CD4-positive, alpha-beta T cell treated with Interleukin-4 for 4 hours (primary cell): Measurements from ENCODE around the gene NKD2.

Experiments used
- DNase-seq: peaks from one replicate; pipeline ENCODE4 v3.0.0-alpha.2; 2020

Gene NKD2

GRCh38 chr5:1047332-1047965, 38.8 kb downstream of the NKD2 start:
- DNase-seq, result no peak

- no peak for DNase-seq
Observed at GRCh38 chr5:1048162-1048721, 39.6 kb downstream of the NKD2 start.

GRCh38 chr5:1048861-1049838, 40.5 kb downstream of the NKD2 start:
- no peak for DNase-seq

- DNase-seq, result no peak
Observed at GRCh38 chr5:1050423-1051365, 42.1 kb downstream of the NKD2 start.

GRCh38 chr5:1051366-1051720, 42.7 kb downstream of the NKD2 start:
- DNase-seq, result no peak

- DNase-seq, result no peak
Observed at GRCh38 chr5:1052076-1052475, 43.5 kb downstream of the NKD2 start.

GRCh38 chr5:1052641-1053390, 44.2 kb downstream of the NKD2 start:
- no peak for DNase-seq

GRCh38 chr5:1053391-1054017, 44.9 kb downstream of the NKD2 start:
- no peak for DNase-seq

- DNase-seq, result no peak
Observed at GRCh38 chr5:1054018-1054798, 45.6 kb downstream of the NKD2 start.

- no peak for DNase-seq
Observed at GRCh38 chr5:1054799-1055775, 46.5 kb downstream of the NKD2 start.

- no peak for DNase-seq
Observed at GRCh38 chr5:1055896-1056610, 47.5 kb downstream of the NKD2 start.

GRCh38 chr5:1056611-1057484, 48.2 kb downstream of the NKD2 start:
- no peak for DNase-seq

GRCh38 chr5:1057485-1058082, 49.0 kb downstream of the NKD2 start:
- no peak for DNase-seq

- no peak for DNase-seq
Observed at GRCh38 chr5:1058083-1058945, 49.7 kb downstream of the NKD2 start.

GRCh38 chr5:1058988-1059883, 50.6 kb downstream of the NKD2 start:
- no peak for DNase-seq
